ENCODE results near the gene PADI1.

- no peak for TF ChIP-seq POLR2AphosphoS5 (IDR thresholded peaks at IDR 0.05)
- TF ChIP-seq, protein P1, sequence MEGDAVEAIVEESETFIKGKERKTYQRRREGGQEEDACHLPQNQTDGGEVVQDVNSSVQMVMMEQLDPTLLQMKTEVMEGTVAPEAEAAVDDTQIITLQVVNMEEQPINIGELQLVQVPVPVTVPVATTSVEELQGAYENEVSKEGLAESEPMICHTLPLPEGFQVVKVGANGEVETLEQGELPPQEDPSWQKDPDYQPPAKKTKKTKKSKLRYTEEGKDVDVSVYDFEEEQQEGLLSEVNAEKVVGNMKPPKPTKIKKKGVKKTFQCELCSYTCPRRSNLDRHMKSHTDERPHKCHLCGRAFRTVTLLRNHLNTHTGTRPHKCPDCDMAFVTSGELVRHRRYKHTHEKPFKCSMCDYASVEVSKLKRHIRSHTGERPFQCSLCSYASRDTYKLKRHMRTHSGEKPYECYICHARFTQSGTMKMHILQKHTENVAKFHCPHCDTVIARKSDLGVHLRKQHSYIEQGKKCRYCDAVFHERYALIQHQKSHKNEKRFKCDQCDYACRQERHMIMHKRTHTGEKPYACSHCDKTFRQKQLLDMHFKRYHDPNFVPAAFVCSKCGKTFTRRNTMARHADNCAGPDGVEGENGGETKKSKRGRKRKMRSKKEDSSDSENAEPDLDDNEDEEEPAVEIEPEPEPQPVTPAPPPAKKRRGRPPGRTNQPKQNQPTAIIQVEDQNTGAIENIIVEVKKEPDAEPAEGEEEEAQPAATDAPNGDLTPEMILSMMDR (IDR thresholded peaks at IDR 0.05): no peak
- TF ChIP-seq POLR2A (IDR thresholded peaks at IDR 0.05): no peak
- no peak for TF ChIP-seq EP300 (IDR thresholded peaks at IDR 0.05)
Measured at GRCh38 chr1:17293681-17294425, 88.9 kb downstream of the PADI1 start.

Data from suprapubic skin (tissue), 4 donors.